Measurements from ENCODE around the gene ZNF750.

ZNF750 gene

DNA sequence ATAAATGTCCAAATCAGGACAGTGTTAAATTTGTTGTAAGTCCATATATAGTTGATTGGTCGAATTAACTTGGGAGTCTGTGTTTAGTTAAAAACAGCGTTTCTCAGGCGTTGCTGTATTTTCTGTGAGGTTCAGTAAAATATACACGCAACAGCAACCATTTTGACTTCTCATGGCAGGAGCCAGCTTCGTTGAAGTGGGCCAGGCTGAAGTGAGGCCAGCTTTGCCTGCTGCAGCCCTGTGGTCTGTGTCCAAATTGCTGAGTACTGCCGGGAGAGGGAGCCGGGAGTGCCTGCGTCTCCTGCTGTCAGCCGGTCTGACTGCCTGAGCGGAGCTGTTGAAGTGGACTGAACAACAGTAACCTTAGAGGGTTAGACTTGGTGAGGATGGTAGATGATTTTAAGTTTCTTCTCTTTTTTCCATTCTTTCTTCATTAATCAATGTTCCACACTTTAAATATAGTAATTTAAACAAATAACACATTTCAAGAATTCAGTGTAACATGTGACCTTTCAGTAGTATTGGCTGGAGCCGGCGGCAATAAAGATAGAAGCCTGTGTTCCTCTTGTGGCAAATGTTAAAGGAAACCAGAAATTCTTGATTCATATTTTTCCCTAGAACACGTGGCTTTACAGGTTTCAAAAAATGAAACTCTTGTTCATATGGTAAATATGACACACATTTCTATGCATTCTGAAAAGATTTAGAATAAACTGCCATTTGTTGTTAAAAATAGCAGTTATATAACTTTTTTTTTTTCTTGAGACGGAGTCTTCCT, 37.0 kb upstream of the ZNF750 start:
- no peak for TF ChIP-seq CTCF (IDR thresholded peaks at IDR 0.05; ENCODE audit: borderline replicate concordance, insufficient read depth, low read depth, low read length)
- no peak overlapping the region for H3K4me3 ChIP-seq (ENCODE audit: low read depth, low read length)

DNA sequence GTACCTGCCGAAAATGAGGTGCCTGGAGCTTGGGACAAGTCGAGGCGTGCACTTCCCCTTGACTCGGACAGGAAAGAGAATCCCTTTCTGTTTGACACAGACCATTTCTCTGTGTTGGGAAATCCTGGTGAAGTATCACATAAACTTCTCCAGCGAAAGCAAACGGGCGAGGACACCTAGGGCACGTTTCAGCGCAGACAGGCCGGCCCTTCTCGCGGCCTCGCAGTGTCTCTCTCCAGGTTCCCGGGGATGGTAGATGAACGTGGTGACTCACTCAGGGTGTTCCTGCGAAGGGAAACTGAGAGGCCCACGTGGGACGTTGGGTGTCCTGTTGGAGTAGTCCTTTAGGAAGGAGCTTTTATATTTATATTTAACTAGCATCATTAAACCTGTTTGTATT, 36.3 kb upstream of the ZNF750 start:
- no peak for TF ChIP-seq CTCF (IDR thresholded peaks at IDR 0.05; ENCODE audit: borderline replicate concordance, insufficient read depth, low read depth, low read length)
- H3K4me3 ChIP-seq (ENCODE audit: low read depth, low read length) = no peak overlapping the region

DNA sequence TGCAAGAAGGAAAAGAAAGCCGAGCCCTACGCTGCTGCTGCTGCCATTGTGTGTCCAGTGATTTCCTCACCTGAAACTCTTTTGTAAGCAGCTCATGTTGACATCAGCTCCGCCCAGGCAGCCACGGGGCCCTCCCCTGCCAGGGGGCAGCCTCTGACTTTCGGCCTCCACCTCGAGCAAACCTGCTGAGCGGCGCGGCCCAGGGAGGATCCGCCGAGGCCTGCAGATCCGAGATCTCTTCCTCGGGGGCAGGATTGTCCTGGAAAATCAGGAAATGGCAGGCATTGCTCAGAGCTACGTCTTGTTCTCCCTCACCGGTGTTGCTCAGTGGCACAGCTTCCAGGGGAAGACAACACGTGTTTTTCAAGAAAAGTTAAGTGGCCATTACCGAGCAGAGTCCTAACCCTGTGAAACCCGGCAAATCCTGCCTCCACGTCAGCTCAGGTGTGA, 35.6 kb upstream of the ZNF750 start:
- TF ChIP-seq CTCF (IDR thresholded peaks at IDR 0.05; ENCODE audit: borderline replicate concordance, insufficient read depth, low read depth, low read length) = no peak
- no peak overlapping the region for H3K4me3 ChIP-seq (ENCODE audit: low read depth, low read length)

- TF ChIP-seq CTCF (IDR thresholded peaks at IDR 0.05; ENCODE audit: borderline replicate concordance, insufficient read depth, low read depth, low read length) = no peak
- no peak overlapping the region for H3K4me3 ChIP-seq (ENCODE audit: low read depth, low read length)
These were observed 34.4 kb upstream of the ZNF750 start for GRCh38 chr17:82874011-82874835.

GRCh38 chr17:82873521-82873920, 33.7 kb upstream of the ZNF750 start:
- TF ChIP-seq CTCF (IDR thresholded peaks at IDR 0.05; ENCODE audit: borderline replicate concordance, insufficient read depth, low read depth, low read length) = no peak
- no peak overlapping the region for H3K4me3 ChIP-seq (ENCODE audit: low read depth, low read length)

- no peak overlapping the region for H3K4me3 ChIP-seq (ENCODE audit: low read depth, low read length)
- no peak for TF ChIP-seq CTCF (IDR thresholded peaks at IDR 0.05; ENCODE audit: borderline replicate concordance, insufficient read depth, low read depth, low read length)
These were observed 33.0 kb upstream of the ZNF750 start for GRCh38 chr17:82872591-82873520.
